Body of pancreas (tissue), 4 donors: Measurements from ENCODE around the gene ARHGAP4. TPM values are rescaled to one million over a fixed set of nuclear protein-coding genes. Genes with fewer than 3 reads are reported as not detected.

ENCODE experiments used
- ATAC-seq: fragments of 150-250 bp; one replicate; pipeline ENCODE4 v1.9.1; 2016
- DNase-seq, 4 donors: peaks; one replicate each; pipeline ENCODE4 v3.0.0-alpha.2; 2019
- H3K27ac ChIP-seq, 4 donors: fragments of 200-600 bp; sonication (generic); 1 replicate in 3 of 4; 2 replicates in 1 of 4; pipeline versions ENCODE4 v1.5.1 to v1.6.1; 2016 to 2019; ENCODE audit warnings: mild to moderate bottlenecking in 1 of 4, mixed read lengths in 1 of 4, moderate library complexity in 1 of 4
- H3K27me3 ChIP-seq, 2 donors: fragments of 200-600 bp; sonication (generic); one replicate each; pipeline ENCODE4 v1.6.0; 2016; ENCODE audit warnings: mild to moderate bottlenecking in 1 of 2
- H3K36me3 ChIP-seq, 2 donors: fragments of 200-600 bp; sonication (generic); replicated peaks in 1 of 2; 2 replicates each; pipeline ENCODE4 v1.5.1; 2016; ENCODE audit warnings: low read depth in 2 of 2; ENCODE audit not compliant: insufficient read depth in 1 of 2
- H3K4me1 ChIP-seq: fragments of 200-600 bp; sonication (generic); one replicate; pipeline ENCODE4 v1.6.0; 2016
- H3K4me3 ChIP-seq, 2 donors: fragments of 200-600 bp; sonication (generic); 1 replicate in 1 of 2; 2 replicates in 1 of 2; pipeline ENCODE4 v1.5.1; 2016 to 2019
- H3K9me3 ChIP-seq, 3 donors: fragments of 200-600 bp; sonication (generic); 1 replicate in 2 of 3; 2 replicates in 1 of 3; pipeline ENCODE4 v1.5.1; 2016
- CTCF ChIP-seq, 7 experiments: fragments of 450-650 bp in 4 of 7; fragments of 200-600 bp in 3 of 7; sonication (generic) in 3 of 7; IDR thresholded peaks; one replicate each; pipeline ENCODE4 v1.5.1; 2016 to 2019; ENCODE audit warnings: antibody characterized with exemption in 7 of 7
- POLR2A ChIP-seq, 3 donors: fragments of 450-650 bp; IDR thresholded peaks; one replicate each; pipeline ENCODE4 v1.6.1; 2016; ENCODE audit warnings: antibody characterized with exemption in 3 of 3, mild to moderate bottlenecking in 2 of 3
- WGBS, 2 donors: methylation state at CpG; one replicate each; pipeline ENCODE4 v1.1.5; 2017; 5-methylcytosine and 5-hydroxymethylcytosine counted together
- intact Hi-C: fragments of 100-400 bp; cut with DNase I; formaldehyde crosslinking; loops from one replicate; pipeline ENCODE4 v1.15.1; 2023
- total RNA-seq, 2 donors: library from RNA; depleted of rRNA; stranded (reverse); fragments of >200 nt; gene quantifications; one replicate each; pipeline ENCODE4 v1.1.0, GENCODE V29; 2016

Gene ARHGAP4
- total RNA-seq, 2 donors from 2014 or later: 8.6 to 16.6 TPM

- H3K36me3 ChIP-seq: peaks cover 9 to 22% of the 10 kb centered on the region in 2 donors
Observed at GRCh38 chrX:153955228-153955732, 29.2 kb upstream of the ARHGAP4 start.

DNA sequence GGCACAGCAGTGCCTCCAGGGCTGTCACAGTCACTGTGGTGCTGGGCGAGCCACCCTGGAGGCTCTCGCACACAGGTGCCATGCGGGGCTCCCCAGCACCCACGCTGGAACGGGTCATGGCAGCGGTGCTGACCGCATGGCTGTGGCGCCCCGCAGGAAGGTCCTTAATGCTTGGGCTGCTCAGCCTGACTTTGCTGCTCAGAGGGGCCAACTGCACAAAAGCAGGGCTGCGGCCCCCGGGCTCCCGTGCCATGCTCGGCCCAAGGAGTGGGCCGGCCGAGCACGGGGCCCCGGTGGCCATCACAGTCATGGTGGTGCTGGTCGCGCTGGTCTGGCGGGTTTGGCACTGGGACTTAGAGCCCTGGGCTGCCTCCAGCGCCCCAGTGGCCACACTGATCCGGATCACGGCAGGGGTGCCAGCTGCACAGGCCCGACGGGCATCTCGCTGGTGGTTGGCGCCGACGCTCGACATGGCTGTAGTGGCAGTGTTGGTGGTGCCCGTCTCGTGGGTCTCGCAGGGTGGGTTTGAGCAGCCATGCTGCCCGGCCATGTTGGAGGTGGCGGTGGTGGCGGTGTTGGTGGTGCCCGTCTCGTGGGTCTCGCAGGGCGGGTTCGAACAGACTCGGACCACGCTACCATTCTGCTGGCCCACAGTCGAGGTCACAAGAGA is 28.6 kb upstream of the ARHGAP4 start:
- TF ChIP-seq CTCF (IDR thresholded peaks at IDR 0.05) (no peak), POLR2A (IDR thresholded peaks at IDR 0.05) (no peak)
- H3K4me1 ChIP-seq: no peaks in the 10 kb centered on the region
- no peak overlapping the region for H3K4me3 ChIP-seq
- H3K27me3 ChIP-seq: no peaks in the 10 kb centered on the region
- H3K36me3 ChIP-seq: peaks cover 9 to 17% of the 10 kb centered on the region in 2 donors
- ATAC-seq (no peak), DNase-seq (no peak)
- intact Hi-C loops: loop anchor here (5.0 kb wide), 1 partner anchor 192 kb away; the partner anchor contains the start of gene PLXNB3
- no peaks in the 10 kb centered on the region for H3K9me3 ChIP-seq
- 96 to 100% methylated on average over 9 to 17 of the region's 44 CpGs for WGBS, 2 donors
- H3K27ac ChIP-seq: no peak overlapping the region

More at GRCh38 chrX:153955228-153955732, 29.2 kb upstream of the ARHGAP4 start:
- no peaks in the 10 kb centered on the region for H3K9me3 ChIP-seq
- ATAC-seq (no peak), DNase-seq (no peak)
- no peak overlapping the region for H3K27ac ChIP-seq
- WGBS, 2 donors: 73% methylated on average over 3 of the region's 12 CpGs; no CpG with 5 or more reads in 1 of the 2 donors
- no peaks in the 10 kb centered on the region for H3K27me3 ChIP-seq
- TF ChIP-seq CTCF (IDR thresholded peaks at IDR 0.05) (no peak), POLR2A (IDR thresholded peaks at IDR 0.05) (no peak)
- no peaks in the 10 kb centered on the region for H3K4me1 ChIP-seq
- intact Hi-C loops: no loop called here
- H3K4me3 ChIP-seq: no peak overlapping the region

GRCh38 chrX:153953892-153954557 is 28.0 kb upstream of the ARHGAP4 start:
- H3K27me3 ChIP-seq: no peaks in the 10 kb centered on the region
- H3K4me3 ChIP-seq: no peak overlapping the region
- ATAC-seq (no peak), DNase-seq (no peak)
- intact Hi-C loops: loop anchor here (5.0 kb wide), 1 partner anchor 192 kb away; the partner anchor contains the start of gene PLXNB3
- H3K9me3 ChIP-seq: no peaks in the 10 kb centered on the region
- 70% methylated on average over 15 of the region's 33 CpGs; no CpG with 5 or more reads in 1 of the 2 donors for WGBS, 2 donors
- H3K4me1 ChIP-seq: no peaks in the 10 kb centered on the region
- peaks cover 9 to 11% of the 10 kb centered on the region in 2 donors for H3K36me3 ChIP-seq
- H3K27ac ChIP-seq: no peak overlapping the region
- TF ChIP-seq CTCF (IDR thresholded peaks at IDR 0.05) (no peak), POLR2A (IDR thresholded peaks at IDR 0.05) (no peak)

- WGBS, 2 donors: 24% methylated on average over 16 of the region's 33 CpGs; no CpG with 5 or more reads in 1 of the 2 donors
- Histone ChIP-seq H3K9me3 (no peaks in the 10 kb centered on the region), H3K36me3 (peaks cover 9% of the 10 kb centered on the region in 2 donors), H3K27me3 (no peaks in the 10 kb centered on the region), H3K4me1 (no peaks in the 10 kb centered on the region), H3K27ac (no peak overlapping the region), H3K4me3 (no peak overlapping the region)
- TF ChIP-seq POLR2A (IDR thresholded peaks at IDR 0.05): no peak
- peak; percentile 75 to 93 (median 86) for TF ChIP-seq CTCF (IDR thresholded peaks at IDR 0.05)
- peak; percentile 82 for ATAC-seq
- intact Hi-C loops: loop anchor here (5.0 kb wide), 1 partner anchor 191 kb away; the partner anchor contains the start of gene PLXNB3
- DNase-seq: peak; percentile 49 to 71 (median 68)
Observed at GRCh38 chrX:153953342-153953830, 27.3 kb upstream of the ARHGAP4 start.
